Measurements from ENCODE around the gene CNTN1. TPM values are rescaled to one million over a fixed set of nuclear protein-coding genes. Genes with fewer than 3 reads are reported as not detected.

The CNTN1 gene
- total RNA-seq, 1 donor from 2014 or later = 0.79 TPM

DNA sequence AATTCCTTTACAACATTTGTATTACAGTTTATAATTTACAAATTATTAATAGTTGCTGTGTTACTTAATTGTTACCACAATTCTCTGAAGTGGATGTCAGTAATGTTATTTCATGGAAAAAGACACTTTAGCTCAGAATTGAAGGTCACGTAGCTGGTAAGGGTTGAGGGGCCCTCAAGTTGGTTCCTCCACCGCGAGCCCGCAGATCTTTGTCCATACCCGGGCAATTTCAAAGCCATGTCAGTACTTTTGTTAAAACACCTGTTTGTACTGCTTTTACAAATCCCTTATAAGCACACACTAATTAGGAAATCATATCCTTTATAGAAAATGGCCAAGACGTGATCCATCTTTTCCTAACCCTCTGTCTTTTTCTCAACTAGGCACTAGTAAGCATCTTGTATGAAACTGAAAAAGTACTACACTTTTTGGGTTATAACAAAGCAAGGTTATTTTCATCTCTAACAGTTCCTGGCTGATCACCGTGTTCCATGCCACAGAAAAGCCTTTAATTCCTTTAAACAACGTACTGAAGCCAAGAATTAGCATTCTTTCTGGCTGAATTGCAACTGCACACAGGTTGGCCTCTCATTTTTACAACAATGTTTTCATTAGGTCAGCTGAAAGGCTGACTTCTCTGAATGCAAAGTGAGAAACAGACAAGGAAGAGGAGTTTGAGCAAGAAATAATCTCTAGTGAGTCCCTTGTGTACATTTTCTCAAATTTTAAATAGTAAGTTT is 76.1 kb downstream of the CNTN1 start:
- DNase-seq (ENCODE audit: low read depth, low spot score) = no peak

- no peak for DNase-seq (ENCODE audit: low read depth, low spot score)
Observed at GRCh38 chr12:40769846-40770245, 77.6 kb downstream of the CNTN1 start.

GRCh38 chr12:40770781-40771180 is 78.5 kb downstream of the CNTN1 start:
- DNase-seq (ENCODE audit: low read depth, low spot score) = no peak

DNA sequence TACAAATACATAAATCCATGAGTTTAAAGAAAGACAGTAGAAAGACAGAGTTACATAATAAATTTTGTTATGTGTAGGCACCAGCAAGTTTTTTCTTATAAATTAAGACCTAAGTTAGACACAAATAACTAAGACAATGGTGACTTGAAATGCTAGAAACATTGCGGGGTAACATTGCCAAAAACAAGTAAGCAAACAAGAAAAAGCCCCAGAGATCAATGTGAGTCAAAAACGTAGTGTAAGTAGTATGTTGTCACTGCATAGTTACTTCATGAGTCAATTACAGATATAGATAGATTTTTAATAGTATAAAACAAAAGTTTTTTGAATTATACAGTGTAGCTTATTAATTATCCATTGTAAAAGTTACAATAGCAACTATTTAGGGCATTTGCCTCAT is 83.4 kb downstream of the CNTN1 start:
- no peak for DNase-seq (ENCODE audit: low read depth, low spot score)

- DNase-seq (ENCODE audit: low read depth, low spot score) = no peak
Observed at GRCh38 chr12:40784102-40784501, 91.9 kb downstream of the CNTN1 start.

DNA sequence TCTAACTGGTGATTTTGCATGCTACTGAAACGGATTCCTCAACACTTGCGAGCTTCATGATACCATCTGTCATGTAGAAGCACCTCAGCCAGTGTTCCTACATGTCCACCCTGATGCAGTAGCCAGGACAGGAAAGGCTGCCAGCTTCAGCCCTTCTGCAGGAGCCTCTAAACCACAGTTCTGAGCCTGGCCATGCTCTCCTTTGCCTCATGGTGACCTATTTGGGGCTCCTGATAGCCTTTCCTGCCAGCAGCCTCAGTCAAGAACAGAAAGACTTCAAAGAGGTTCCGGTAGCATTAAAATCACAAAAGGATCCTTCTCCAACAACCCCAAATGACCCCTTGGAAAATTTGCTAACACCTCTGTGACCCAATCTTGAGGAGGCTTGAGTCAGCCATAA is 96.0 kb downstream of the CNTN1 start:
- no peak for DNase-seq (ENCODE audit: low read depth, low spot score)

DNA sequence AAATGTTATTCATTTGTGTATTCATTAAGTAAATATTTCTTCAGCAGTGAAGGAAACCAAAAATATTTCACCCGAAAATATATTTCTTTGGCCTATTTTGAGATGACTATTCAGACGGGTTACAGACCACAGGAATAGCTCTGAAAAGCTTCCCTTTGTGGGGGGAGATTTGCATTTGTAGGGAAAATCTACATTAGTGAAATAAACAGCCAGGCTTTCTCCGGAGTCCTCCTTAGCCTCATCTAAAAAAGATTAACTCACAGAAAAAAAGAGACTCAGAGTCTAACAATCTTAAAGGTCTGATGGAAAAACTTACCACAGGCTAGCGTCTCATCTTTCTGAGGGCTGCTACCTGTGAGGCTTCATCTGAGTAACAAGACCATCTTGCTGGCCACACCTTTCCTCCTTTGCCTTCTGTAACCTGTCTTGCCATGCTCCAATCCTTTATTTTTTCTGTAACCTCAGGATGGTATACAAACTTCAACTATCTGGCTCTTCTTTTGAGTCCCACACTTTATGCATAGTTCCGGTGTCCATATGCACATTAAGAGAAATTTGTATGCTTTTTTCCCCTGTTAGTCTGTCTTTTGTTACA is 100.7 kb downstream of the CNTN1 start:
- DNase-seq (ENCODE audit: low read depth, low spot score) = no peak

- DNase-seq (ENCODE audit: low read depth, low spot score) = no peak
Observed at GRCh38 chr12:40793471-40793870, 101.2 kb downstream of the CNTN1 start.

- DNase-seq (ENCODE audit: low read depth, low spot score) = no peak
Observed at GRCh38 chr12:40794087-40794486, 101.8 kb downstream of the CNTN1 start.

GRCh38 chr12:40801082-40801481 is 108.8 kb downstream of the CNTN1 start:
- no peak for DNase-seq (ENCODE audit: low read depth, low spot score)

- no peak for DNase-seq (ENCODE audit: low read depth, low spot score)
Observed at GRCh38 chr12:40801861-40802260, 109.6 kb downstream of the CNTN1 start.

- DNase-seq (ENCODE audit: low read depth, low spot score) = no peak
Observed at GRCh38 chr12:40802656-40803055, 110.4 kb downstream of the CNTN1 start.

DNA sequence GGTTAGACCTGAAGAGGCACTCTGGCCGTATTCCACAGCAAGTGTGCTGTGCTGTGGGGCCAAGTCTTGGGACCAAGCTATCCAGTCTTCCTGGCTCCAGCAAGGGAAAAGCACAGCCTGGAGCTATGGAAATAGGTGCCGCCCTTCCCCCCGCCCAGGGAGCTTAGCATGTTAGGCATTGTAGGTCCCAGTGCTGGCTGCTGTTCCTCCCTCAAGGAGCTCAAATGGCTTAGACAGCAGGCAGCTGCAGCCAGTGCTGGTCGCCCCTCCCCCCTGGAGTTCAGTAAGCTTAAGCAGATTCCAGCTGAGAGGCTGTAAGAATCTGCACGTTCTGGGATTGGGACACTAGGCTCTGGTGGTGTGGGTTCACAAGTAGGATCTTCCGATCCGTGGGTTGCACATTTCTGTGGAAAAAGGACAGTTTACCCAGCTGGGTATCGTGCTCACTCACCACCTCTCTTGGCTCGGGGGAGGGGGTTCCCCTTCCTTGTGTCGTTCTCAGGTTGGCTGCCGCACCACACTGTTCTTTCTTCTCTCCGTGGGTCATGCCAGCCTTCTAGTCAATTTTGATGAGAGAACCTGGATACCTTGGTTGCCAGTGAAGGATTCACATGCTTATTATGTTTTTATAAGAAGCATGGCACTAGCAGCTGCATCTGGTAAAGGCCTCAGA is 127.3 kb downstream of the CNTN1 start:
- DNase-seq (ENCODE audit: low read depth, low spot score) = no peak

- DNase-seq (ENCODE audit: low read depth, low spot score) = no peak
Observed at GRCh38 chr12:40820794-40821484, 128.7 kb downstream of the CNTN1 start.

DNA sequence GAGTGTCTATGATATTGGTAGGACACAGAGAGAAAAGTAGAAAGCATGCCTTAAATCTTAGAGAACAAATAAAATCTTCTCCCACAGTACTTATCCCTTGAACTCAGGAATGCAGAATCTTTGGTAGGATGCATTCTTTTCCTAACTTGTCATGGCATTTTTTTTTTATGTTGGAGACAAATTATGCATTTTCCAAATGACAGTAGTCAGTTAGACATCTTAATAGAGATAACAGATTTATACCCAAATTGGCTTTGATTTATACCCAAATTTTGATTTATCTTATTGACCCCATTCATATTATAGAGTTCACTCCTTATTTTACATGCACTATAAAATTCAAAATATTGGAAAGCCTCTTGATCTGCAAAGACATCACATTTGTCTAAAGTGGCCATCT is 132.9 kb downstream of the CNTN1 start:
- DNase-seq (ENCODE audit: low read depth, low spot score) = no peak

GRCh38 chr12:40827683-40828592 is 135.7 kb downstream of the CNTN1 start:
- no peak for DNase-seq (ENCODE audit: low read depth, low spot score)

DNA sequence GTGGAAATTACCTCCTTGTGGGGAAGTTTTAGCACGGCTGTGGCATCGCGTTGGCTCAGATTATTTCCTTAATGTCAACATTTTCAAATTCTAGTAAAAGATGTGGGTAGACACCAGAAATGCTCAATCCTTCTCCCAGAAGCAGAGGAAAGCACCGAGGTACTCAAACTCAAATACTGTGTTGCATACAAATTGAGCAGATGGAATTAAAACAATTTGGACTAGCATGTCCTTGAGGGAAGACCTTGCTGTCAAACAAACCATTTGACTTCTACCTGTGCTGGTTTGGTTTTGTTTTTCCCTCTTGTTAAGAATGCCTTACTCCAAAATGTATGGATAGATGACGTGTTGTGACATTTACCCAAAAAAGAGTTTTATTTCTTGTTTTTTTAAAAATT is 136.4 kb downstream of the CNTN1 start:
- no peak for DNase-seq (ENCODE audit: low read depth, low spot score)

DNA sequence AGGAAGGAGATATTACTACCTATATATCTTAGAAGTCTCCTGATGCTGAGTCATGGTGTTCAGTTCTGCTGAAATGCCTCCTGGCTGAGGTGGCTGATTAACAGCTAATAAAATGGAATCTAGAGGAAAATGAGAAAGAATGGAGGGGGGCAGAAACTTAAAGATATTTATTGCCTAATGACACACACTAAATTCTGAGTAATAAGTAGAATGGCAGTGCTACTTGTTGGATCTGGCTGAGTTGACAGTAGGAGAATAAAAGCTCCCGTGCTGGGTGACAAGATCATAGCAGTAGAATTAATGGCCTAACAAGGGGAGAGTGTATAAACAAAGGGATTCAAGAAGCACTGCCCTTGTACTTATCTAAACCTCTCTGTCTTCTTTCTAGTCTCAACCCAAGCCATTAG is 137.5 kb downstream of the CNTN1 start:
- no peak for DNase-seq (ENCODE audit: low read depth, low spot score)

DNA sequence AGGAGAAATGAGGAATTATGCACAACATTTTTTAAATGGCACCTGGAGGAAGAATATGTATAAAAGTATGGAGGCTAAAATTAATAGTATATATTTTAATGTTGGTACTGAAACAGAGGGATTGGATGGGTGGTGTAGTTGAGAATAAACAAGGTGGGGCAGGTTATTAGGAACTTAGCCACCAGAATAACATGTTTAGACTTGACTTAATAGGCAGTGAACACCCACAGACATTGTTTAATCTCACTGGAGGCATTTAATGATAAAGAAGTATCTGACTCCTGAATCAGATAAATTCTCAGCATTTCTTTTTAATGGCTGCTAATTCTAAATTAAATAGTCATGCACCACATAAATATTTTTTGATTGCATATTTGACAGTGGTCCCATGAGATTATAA is 139.7 kb downstream of the CNTN1 start:
- no peak for DNase-seq (ENCODE audit: low read depth, low spot score)

DNA sequence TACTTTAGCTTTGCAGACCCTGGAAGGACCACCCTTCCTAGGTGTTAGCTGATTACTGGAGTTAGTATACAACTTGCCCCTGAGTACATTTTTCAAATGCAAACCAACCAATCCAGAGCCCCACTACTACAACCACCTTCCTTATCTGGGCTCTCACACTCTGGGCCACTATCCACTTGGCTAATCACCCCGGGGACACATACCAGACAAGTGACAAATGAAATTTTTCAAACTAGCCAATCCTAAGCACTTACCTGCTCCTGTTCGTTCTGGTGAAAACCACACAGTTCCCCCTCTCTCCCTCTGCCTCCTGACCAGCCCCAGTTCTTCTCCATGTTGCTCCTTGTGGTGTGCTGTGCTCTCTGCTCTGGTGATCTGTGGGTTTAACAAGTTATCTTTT is 140.4 kb downstream of the CNTN1 start:
- DNase-seq (ENCODE audit: low read depth, low spot score) = no peak

- no peak for DNase-seq (ENCODE audit: low read depth, low spot score)
Observed at GRCh38 chr12:40833818-40834217, 141.6 kb downstream of the CNTN1 start.

Measured in pulmonary artery endothelial cell (primary cell).